Measurements from ENCODE around the gene PTPN4.

PTPN4 gene

DNA sequence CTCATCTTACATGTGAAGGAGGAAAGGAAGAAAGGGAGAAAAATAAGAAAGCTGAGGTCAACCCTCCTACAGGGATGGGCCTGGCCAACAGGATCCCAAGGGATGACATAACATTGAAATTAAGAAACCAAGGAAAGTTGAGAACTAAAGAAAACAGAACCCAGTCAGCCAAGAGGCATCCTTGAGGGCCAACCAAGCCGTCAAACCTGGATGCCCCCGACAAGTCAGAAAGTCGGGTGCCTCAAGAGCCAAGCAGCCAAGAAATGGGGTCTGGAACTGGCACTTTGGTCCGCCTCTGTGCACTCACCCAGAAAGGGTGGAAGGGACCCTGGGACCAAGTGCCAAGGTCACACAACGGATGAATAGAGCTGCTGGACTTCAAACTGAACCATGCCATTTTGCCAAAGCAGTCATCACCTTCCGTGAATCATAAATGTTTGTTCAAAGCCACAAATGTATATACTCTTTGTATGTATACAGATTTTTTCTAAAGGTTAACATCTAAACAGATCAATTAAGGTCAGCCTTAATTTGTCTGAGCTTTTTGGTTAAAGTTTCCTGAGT is 27.0 kb upstream of the PTPN4 start:
- no peaks in the 10 kb centered on the region for H3K9me3 ChIP-seq (ENCODE audit: insufficient read depth, low read length)
- DNase-seq (ENCODE audit: low read depth, low spot score), result no peak
- H3K36me3 ChIP-seq (ENCODE audit: insufficient read depth, insufficient read length, low read length), result no peaks in the 10 kb centered on the region
- H3K27me3 ChIP-seq (ENCODE audit: insufficient read depth, insufficient read length), result no peaks in the 10 kb centered on the region
- no peak overlapping the region for H3K9ac ChIP-seq (ENCODE audit: insufficient read length, low read depth)
- H3K4me3 ChIP-seq (ENCODE audit: insufficient read length, low read depth), result no peak overlapping the region
- TF ChIP-seq ZNF274 (IDR thresholded peaks at IDR 0.05; ENCODE audit: low read depth, low read length), result no peak
- peaks cover 3% of the 10 kb centered on the region for H3K4me1 ChIP-seq (ENCODE audit: insufficient read depth, insufficient read length)

DNA sequence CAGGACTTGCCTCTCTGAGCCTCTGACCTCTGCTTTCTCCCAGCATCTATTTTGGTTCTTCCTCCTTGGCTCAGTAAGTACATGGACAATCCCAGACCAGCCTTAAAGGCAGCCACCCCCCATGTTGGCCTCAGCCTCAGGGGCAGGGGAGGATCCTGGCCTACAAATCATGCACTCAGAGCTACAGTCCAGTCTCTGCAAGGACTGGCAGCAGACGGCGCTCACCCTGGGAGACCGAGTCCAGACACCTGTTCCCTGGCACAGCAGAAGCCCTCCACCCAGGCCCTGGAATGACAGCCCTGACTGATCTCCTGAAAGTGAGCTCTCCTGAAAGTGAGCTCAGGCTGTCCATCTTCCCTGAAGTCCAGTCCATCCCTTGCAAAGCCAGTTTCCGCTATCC is 25.7 kb upstream of the PTPN4 start:
- TF ChIP-seq YY1 (IDR thresholded peaks at IDR 0.05; ENCODE audit: insufficient read depth, insufficient read length), result no peak
- no peak for TF ChIP-seq ZNF274 (IDR thresholded peaks at IDR 0.05; ENCODE audit: low read depth, low read length)
- TF ChIP-seq SUZ12 (IDR thresholded peaks at IDR 0.05; ENCODE audit: extremely low read depth, insufficient read depth, insufficient read length), result no peak
- Histone ChIP-seq H3K27me3 (ENCODE audit: insufficient read depth, insufficient read length) (no peaks in the 10 kb centered on the region), H3K9me3 (ENCODE audit: insufficient read depth, low read length) (no peaks in the 10 kb centered on the region), H3K36me3 (ENCODE audit: insufficient read depth, insufficient read length, low read length) (no peaks in the 10 kb centered on the region), H3K4me1 (ENCODE audit: insufficient read depth, insufficient read length) (peaks cover 3% of the 10 kb centered on the region), H3K9ac (ENCODE audit: insufficient read length, low read depth) (no peak overlapping the region), H3K4me3 (ENCODE audit: insufficient read length, low read depth) (no peak overlapping the region)
- no peak for DNase-seq (ENCODE audit: low read depth, low spot score)

DNA sequence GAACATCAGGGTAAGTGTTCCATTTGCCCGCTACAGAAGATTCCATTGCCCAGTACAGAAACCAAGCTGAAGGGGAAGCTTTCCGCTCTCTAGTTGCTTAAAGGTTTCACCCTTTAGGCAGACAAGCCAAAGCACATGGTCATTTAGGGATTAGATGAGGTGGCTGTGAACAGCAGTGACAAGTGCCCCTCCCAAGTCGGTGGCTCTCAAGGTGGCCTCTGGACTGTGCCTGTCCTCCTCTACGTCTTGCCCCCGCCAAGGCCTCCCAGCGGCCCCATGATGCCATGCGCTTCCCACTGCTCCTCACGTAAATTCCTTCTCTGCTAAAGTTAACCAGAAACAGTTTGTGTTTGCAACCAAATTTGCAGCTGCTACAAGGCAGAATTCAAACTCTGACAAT is 24.2 kb upstream of the PTPN4 start:
- Histone ChIP-seq H3K36me3 (ENCODE audit: insufficient read depth, insufficient read length, low read length) (no peaks in the 10 kb centered on the region), H3K9me3 (ENCODE audit: insufficient read depth, low read length) (no peaks in the 10 kb centered on the region), H3K27me3 (ENCODE audit: insufficient read depth, insufficient read length) (no peaks in the 10 kb centered on the region), H3K4me1 (ENCODE audit: insufficient read depth, insufficient read length) (peaks cover 1% of the 10 kb centered on the region), H3K9ac (ENCODE audit: insufficient read length, low read depth) (no peak overlapping the region), H3K4me3 (ENCODE audit: insufficient read length, low read depth) (no peak overlapping the region)
- TF ChIP-seq YY1 (IDR thresholded peaks at IDR 0.05; ENCODE audit: insufficient read depth, insufficient read length) (no peak), SUZ12 (IDR thresholded peaks at IDR 0.05; ENCODE audit: extremely low read depth, insufficient read depth, insufficient read length) (no peak)
- DNase-seq (ENCODE audit: low read depth, low spot score), result no peak

DNA sequence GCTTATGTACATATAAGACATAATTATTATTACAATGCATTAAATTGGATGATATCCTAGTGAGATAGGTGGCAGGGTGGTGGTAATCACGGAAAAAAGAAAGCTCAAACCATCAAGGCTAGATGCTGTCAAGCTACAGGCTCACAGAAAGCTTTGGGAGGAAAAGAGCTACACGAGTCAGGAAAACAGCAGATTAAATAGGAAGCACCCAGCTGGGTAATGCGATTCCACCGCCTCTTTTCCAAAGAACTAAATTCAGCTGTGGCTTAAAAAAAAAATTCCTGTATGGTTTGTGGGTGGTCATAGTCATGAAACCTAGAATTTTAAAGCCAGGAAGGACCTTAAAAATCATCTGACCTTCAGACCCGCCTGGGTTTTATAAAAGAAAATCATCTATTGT is 23.7 kb upstream of the PTPN4 start:
- Histone ChIP-seq H3K4me3 (ENCODE audit: insufficient read length, low read depth) (no peak overlapping the region), H3K27me3 (ENCODE audit: insufficient read depth, insufficient read length) (no peaks in the 10 kb centered on the region), H3K36me3 (ENCODE audit: insufficient read depth, insufficient read length, low read length) (no peaks in the 10 kb centered on the region), H3K4me1 (ENCODE audit: insufficient read depth, insufficient read length) (no peaks in the 10 kb centered on the region), H3K9me3 (ENCODE audit: insufficient read depth, low read length) (no peaks in the 10 kb centered on the region), H3K9ac (ENCODE audit: insufficient read length, low read depth) (no peak overlapping the region)
- DNase-seq (ENCODE audit: low read depth, low spot score), result no peak
- no peak for TF ChIP-seq SUZ12 (IDR thresholded peaks at IDR 0.05; ENCODE audit: extremely low read depth, insufficient read depth, insufficient read length)
- no peak for TF ChIP-seq ZNF274 (IDR thresholded peaks at IDR 0.05; ENCODE audit: low read depth, low read length)

- no peak overlapping the region for H3K4me3 ChIP-seq (ENCODE audit: insufficient read length, low read depth)
- H3K4me1 ChIP-seq (ENCODE audit: insufficient read depth, insufficient read length), result no peaks in the 10 kb centered on the region
- H3K36me3 ChIP-seq (ENCODE audit: insufficient read depth, insufficient read length, low read length), result no peaks in the 10 kb centered on the region
- TF ChIP-seq SUZ12 (IDR thresholded peaks at IDR 0.05; ENCODE audit: extremely low read depth, insufficient read depth, insufficient read length) (no peak), YY1 (IDR thresholded peaks at IDR 0.05; ENCODE audit: insufficient read depth, insufficient read length) (no peak), ZNF274 (IDR thresholded peaks at IDR 0.05; ENCODE audit: low read depth, low read length) (no peak)
- H3K27me3 ChIP-seq (ENCODE audit: insufficient read depth, insufficient read length), result no peaks in the 10 kb centered on the region
- H3K9me3 ChIP-seq (ENCODE audit: insufficient read depth, low read length), result no peaks in the 10 kb centered on the region
- H3K9ac ChIP-seq (ENCODE audit: insufficient read length, low read depth), result no peak overlapping the region
- no peak for DNase-seq (ENCODE audit: low read depth, low spot score)
These were observed 20.0 kb upstream of the PTPN4 start for GRCh38 chr2:119739580-119740255.

- Histone ChIP-seq H3K9ac (ENCODE audit: insufficient read length, low read depth) (no peak overlapping the region), H3K4me1 (ENCODE audit: insufficient read depth, insufficient read length) (no peaks in the 10 kb centered on the region), H3K36me3 (ENCODE audit: insufficient read depth, insufficient read length, low read length) (no peaks in the 10 kb centered on the region), H3K9me3 (ENCODE audit: insufficient read depth, low read length) (no peaks in the 10 kb centered on the region), H3K27me3 (ENCODE audit: insufficient read depth, insufficient read length) (no peaks in the 10 kb centered on the region), H3K4me3 (ENCODE audit: insufficient read length, low read depth) (no peak overlapping the region)
- DNase-seq (ENCODE audit: low read depth, low spot score), result no peak
- TF ChIP-seq SUZ12 (IDR thresholded peaks at IDR 0.05; ENCODE audit: extremely low read depth, insufficient read depth, insufficient read length), result no peak
- no peak for TF ChIP-seq YY1 (IDR thresholded peaks at IDR 0.05; ENCODE audit: insufficient read depth, insufficient read length)
- TF ChIP-seq ZNF274 (IDR thresholded peaks at IDR 0.05; ENCODE audit: low read depth, low read length), result no peak
These were observed 18.7 kb upstream of the PTPN4 start for GRCh38 chr2:119741001-119741400.

GRCh38 chr2:119741868-119742267 is 17.9 kb upstream of the PTPN4 start:
- Histone ChIP-seq H3K9ac (ENCODE audit: insufficient read length, low read depth) (no peak overlapping the region), H3K36me3 (ENCODE audit: insufficient read depth, insufficient read length, low read length) (no peaks in the 10 kb centered on the region), H3K4me3 (ENCODE audit: insufficient read length, low read depth) (no peak overlapping the region), H3K9me3 (ENCODE audit: insufficient read depth, low read length) (no peaks in the 10 kb centered on the region), H3K4me1 (ENCODE audit: insufficient read depth, insufficient read length) (no peaks in the 10 kb centered on the region), H3K27me3 (ENCODE audit: insufficient read depth, insufficient read length) (no peaks in the 10 kb centered on the region)
- no peak for TF ChIP-seq ZNF274 (IDR thresholded peaks at IDR 0.05; ENCODE audit: low read depth, low read length)
- TF ChIP-seq SUZ12 (IDR thresholded peaks at IDR 0.05; ENCODE audit: extremely low read depth, insufficient read depth, insufficient read length), result no peak
- TF ChIP-seq YY1 (IDR thresholded peaks at IDR 0.05; ENCODE audit: insufficient read depth, insufficient read length), result no peak
- no peak for DNase-seq (ENCODE audit: low read depth, low spot score)

Measured in NT2/D1 (cell line).